HepG2 (cell line): ENCODE measurements around the gene SH3D21.

ENCODE experiments used
- CBX5 ChIP-seq: sonication (generic); formaldehyde crosslinking; IDR thresholded peaks from 2 replicates; pipeline ENCODE4 v1.4.0; 2020; ENCODE audit warnings: missing genetic modification reagents, borderline replicate concordance
- MYC ChIP-seq: sonication (generic); formaldehyde crosslinking; IDR thresholded peaks from 2 replicates; pipeline ENCODE4 v1.9.0; 2021; ENCODE audit warnings: missing genetic modification reagents, borderline replicate concordance
- RAD21 ChIP-seq: fragments of 450-650 bp; formaldehyde crosslinking; IDR thresholded peaks from 2 replicates; pipeline ENCODE4 v1.5.0; 2020; ENCODE audit warnings: mild to moderate bottlenecking
- RFXAP ChIP-seq: sonication (generic); formaldehyde crosslinking; IDR thresholded peaks from 2 replicates; pipeline ENCODE4 v1.4.0; 2020; ENCODE audit warnings: missing genetic modification reagents, borderline replicate concordance
- TBX3 ChIP-seq: fragments of 450-650 bp; IDR thresholded peaks from 2 replicates; pipeline ENCODE4 v1.6.1; 2017; ENCODE audit warnings: antibody characterized with exemption, mild to moderate bottlenecking, inconsistent platforms, borderline replicate concordance
- YY1 ChIP-seq: IDR thresholded peaks from 2 replicates; pipeline ENCODE4 v1.6.1; 2011; ENCODE audit warnings: low read length, low read depth, moderate library complexity, mild to moderate bottlenecking; ENCODE audit not compliant: insufficient read depth, insufficient replicate concordance
- ZFX ChIP-seq: sonication (generic); formaldehyde crosslinking; IDR thresholded peaks from 2 replicates; pipeline ENCODE4 v1.4.0; 2020; ENCODE audit warnings: mild to moderate bottlenecking, low read depth, missing genetic modification reagents, moderate library complexity
- ZNF121 ChIP-seq: sonication (generic); formaldehyde crosslinking; IDR thresholded peaks from 2 replicates; pipeline ENCODE4 v1.5.0; 2020; ENCODE audit warnings: mild to moderate bottlenecking, missing genetic modification reagents
- TF ChIP-seq, protein P1 (sequence below): sonication (generic); formaldehyde crosslinking; conservative IDR thresholded peaks from 2 replicates; pipeline ENCODE4 v1.8.0; 2022; ENCODE audit warnings: mild to moderate bottlenecking, moderate library complexity, missing genetic modification reagents
- TF ChIP-seq, protein P2 (sequence below): sonication (generic); formaldehyde crosslinking; IDR thresholded peaks from 2 replicates; pipeline ENCODE4 v1.4.0; 2020; ENCODE audit warnings: mild to moderate bottlenecking, missing genetic modification reagents
- TF ChIP-seq, protein P3 (sequence below): sonication (generic); formaldehyde crosslinking; IDR thresholded peaks from 2 replicates; pipeline ENCODE4 v1.4.0; 2020; ENCODE audit warnings: mild to moderate bottlenecking, missing genetic modification reagents

DNA sequence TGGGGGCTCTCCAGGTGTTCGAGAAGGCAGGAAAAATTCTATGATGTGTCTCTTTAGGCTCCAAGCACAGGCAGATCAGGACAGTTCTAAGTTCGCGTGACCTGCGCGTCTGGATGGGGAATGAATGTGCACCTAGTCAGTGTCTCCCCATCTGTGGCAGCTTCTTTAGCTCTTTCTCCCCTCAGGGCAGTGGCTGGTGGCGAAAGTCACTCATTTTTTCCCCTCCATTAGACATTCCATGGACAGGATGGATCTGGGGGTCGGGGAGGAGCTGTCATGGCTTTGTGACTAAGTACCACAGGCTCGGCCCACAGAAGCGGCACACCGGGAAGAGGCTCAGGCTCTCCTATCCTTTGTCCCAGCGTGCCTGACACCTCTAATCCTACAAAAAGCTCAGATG is 48.3 kb downstream of the SH3D21 start:
- TF ChIP-seq ZNF121 (CRISPR knock-in tag) (no peak), TBX3 (no peak), RAD21 (no peak), RFXAP (no peak), MYC (no peak), ZFX (CRISPR knock-in tag) (no peak), CBX5 (CRISPR knock-in tag) (no peak), YY1 (no peak)
- TF ChIP-seq, protein P1, sequence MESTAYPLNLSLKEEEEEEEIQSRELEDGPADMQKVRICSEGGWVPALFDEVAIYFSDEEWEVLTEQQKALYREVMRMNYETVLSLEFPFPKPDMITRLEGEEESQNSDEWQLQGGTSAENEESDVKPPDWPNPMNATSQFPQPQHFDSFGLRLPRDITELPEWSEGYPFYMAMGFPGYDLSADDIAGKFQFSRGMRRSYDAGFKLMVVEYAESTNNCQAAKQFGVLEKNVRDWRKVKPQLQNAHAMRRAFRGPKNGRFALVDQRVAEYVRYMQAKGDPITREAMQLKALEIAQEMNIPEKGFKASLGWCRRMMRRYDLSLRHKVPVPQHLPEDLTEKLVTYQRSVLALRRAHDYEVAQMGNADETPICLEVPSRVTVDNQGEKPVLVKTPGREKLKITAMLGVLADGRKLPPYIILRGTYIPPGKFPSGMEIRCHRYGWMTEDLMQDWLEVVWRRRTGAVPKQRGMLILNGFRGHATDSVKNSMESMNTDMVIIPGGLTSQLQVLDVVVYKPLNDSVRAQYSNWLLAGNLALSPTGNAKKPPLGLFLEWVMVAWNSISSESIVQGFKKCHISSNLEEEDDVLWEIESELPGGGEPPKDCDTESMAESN (CRISPR knock-in tag), result no peak
- TF ChIP-seq, protein P2, sequence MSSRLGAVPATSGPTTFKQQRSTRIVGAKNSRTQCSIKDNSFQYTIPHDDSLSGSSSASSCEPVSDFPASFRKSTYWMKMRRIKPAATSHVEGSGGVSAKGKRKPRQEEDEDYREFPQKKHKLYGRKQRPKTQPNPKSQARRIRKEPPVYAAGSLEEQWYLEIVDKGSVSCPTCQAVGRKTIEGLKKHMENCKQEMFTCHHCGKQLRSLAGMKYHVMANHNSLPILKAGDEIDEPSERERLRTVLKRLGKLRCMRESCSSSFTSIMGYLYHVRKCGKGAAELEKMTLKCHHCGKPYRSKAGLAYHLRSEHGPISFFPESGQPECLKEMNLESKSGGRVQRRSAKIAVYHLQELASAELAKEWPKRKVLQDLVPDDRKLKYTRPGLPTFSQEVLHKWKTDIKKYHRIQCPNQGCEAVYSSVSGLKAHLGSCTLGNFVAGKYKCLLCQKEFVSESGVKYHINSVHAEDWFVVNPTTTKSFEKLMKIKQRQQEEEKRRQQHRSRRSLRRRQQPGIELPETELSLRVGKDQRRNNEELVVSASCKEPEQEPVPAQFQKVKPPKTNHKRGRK (CRISPR knock-in tag), result no peak
- TF ChIP-seq, protein P3, sequence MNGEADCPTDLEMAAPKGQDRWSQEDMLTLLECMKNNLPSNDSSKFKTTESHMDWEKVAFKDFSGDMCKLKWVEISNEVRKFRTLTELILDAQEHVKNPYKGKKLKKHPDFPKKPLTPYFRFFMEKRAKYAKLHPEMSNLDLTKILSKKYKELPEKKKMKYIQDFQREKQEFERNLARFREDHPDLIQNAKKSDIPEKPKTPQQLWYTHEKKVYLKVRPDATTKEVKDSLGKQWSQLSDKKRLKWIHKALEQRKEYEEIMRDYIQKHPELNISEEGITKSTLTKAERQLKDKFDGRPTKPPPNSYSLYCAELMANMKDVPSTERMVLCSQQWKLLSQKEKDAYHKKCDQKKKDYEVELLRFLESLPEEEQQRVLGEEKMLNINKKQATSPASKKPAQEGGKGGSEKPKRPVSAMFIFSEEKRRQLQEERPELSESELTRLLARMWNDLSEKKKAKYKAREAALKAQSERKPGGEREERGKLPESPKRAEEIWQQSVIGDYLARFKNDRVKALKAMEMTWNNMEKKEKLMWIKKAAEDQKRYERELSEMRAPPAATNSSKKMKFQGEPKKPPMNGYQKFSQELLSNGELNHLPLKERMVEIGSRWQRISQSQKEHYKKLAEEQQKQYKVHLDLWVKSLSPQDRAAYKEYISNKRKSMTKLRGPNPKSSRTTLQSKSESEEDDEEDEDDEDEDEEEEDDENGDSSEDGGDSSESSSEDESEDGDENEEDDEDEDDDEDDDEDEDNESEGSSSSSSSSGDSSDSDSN, result no peak
